Transverse colon (tissue), 4 donors: ENCODE data around the gene ALDH1A1. TPM values are rescaled to one million over a fixed set of nuclear protein-coding genes. Genes with fewer than 3 reads are reported as not detected.
A peak's percentile ranks its signal among the peaks of the same experiment; 100 is the strongest.

Experiments
- DNase-seq: peaks from one replicate; pipeline ENCODE4 v3.0.0-alpha.2; 2019
- H3K27ac ChIP-seq, 4 donors: fragments of 200-600 bp; sonication (generic); 2 replicates each; pipeline ENCODE4 v1.5.1; 2016 to 2018; ENCODE audit warnings: inconsistent platforms in 4 of 4
- H3K27me3 ChIP-seq: fragments of 200-600 bp; sonication (generic); 2 replicates; pipeline ENCODE4 v1.5.1; 2017; ENCODE audit warnings: inconsistent platforms
- H3K36me3 ChIP-seq, 4 donors: fragments of 200-600 bp; sonication (generic); 2 replicates each; pipeline ENCODE4 v1.5.1; 2017 to 2019; ENCODE audit warnings: inconsistent platforms in 4 of 4
- H3K4me1 ChIP-seq, 4 donors: fragments of 200-600 bp; sonication (generic); 2 replicates each; pipeline ENCODE4 v1.5.1; 2017 to 2020; ENCODE audit warnings: inconsistent platforms in 4 of 4
- H3K4me3 ChIP-seq, 4 donors: fragments of 200-600 bp; sonication (generic); 1 replicate in 1 of 4; 2 replicates in 3 of 4; pipeline versions ENCODE4 v1.5.1 to v1.6.1; 2017 to 2019; ENCODE audit warnings: inconsistent platforms in 4 of 4
- H3K9me3 ChIP-seq, 2 donors: fragments of 200-600 bp; sonication (generic); 2 replicates each; pipeline ENCODE4 v1.5.1; 2017 to 2019; ENCODE audit warnings: inconsistent platforms in 2 of 2
- CTCF ChIP-seq, 5 experiments: fragments of 200-600 bp in 3 of 5; fragments of 450-650 bp in 2 of 5; sonication (generic) in 3 of 5; IDR thresholded peaks; 1 replicate in 2 of 5; 2 replicates in 3 of 5; pipeline ENCODE4 v1.5.1; 2016 to 2017; ENCODE audit warnings: antibody characterized with exemption in 5 of 5, inconsistent platforms in 3 of 5, mild to moderate bottlenecking in 2 of 5, moderate library complexity in 1 of 5
- EP300 ChIP-seq: sonication (generic); formaldehyde crosslinking; IDR thresholded peaks from one replicate; pipeline ENCODE4 v1.6.1; 2017; ENCODE audit warnings: antibody characterized with exemption, low read depth
- POLR2A ChIP-seq: fragments of 450-650 bp; IDR thresholded peaks from one replicate; pipeline ENCODE4 v1.6.1; 2016; ENCODE audit warnings: antibody characterized with exemption, mild to moderate bottlenecking, moderate library complexity
- POLR2AphosphoS5 ChIP-seq, 3 donors: sonication (generic); formaldehyde crosslinking; IDR thresholded peaks; one replicate each; pipeline ENCODE4 v1.6.1; 2016; ENCODE audit warnings: antibody characterized with exemption in 3 of 3
- WGBS, 2 donors: methylation state at CpG; one replicate each; pipeline ENCODE4 v1.1.5; 2018; ENCODE audit warnings: low coverage in 1 of 2; 5-methylcytosine and 5-hydroxymethylcytosine counted together
- in situ Hi-C, 4 donors: fragments of 200-750 bp; cut with MboI; loops; one replicate each; pipeline versions ENCODE4 v1.15.0 to v1.15.1; 2017; ENCODE audit warnings: low sequenced_read_pairs in 3 of 4, low pct_ligation_motif_present in 1 of 4, low pct_unique_long_range_greater_than_20kb in 1 of 4
- intact Hi-C: fragments of 100-400 bp; cut with DNase I; formaldehyde crosslinking; loops from one replicate; pipeline ENCODE4 v1.15.1; 2023; ENCODE audit warnings: low total_unique reads
- total RNA-seq, 4 donors: library from RNA; depleted of rRNA; stranded (reverse); fragments of >200 nt; gene quantifications; one replicate each; pipeline ENCODE4 v1.1.0, GENCODE V29; 2016

Gene ALDH1A1
- total RNA-seq, result 100 to 1,000 TPM in 3 of 4 donors, 10 to 100 TPM in 1; 76.3 to 566 (median 288) TPM

DNA sequence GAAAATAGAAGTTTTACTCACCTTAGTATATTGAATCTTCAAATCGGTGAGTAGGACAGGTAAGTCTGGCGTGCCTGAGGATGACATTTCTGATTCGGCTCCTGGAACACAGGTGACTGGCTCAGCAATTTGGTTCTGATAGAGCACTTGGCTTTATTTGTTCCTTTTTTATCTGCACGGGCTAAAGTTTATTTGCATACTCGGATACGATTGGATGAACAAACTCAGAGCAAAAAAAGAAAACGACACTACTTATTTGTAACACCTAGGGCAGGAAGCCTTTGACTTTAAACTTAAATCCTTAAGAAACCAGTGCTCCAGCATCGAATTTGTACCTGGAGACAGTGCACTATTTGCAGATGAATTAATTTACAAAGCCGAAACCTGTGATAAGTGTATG lies at the start of gene ALDH1A1:
Gene ALDH1A1 (minus strand): TSS at position 140 of the 400 bp plus-strand sequence. CDS start 53 bp downstream, at position 87.
- H3K4me3 ChIP-seq, result peak within 1 kb of the TSS; percentile 27 to 57 (median 40)
- in situ Hi-C loops (no loop called here), intact Hi-C loops (no loop called here)
- H3K27me3 ChIP-seq, result no peaks in the 10 kb centered on the region
- H3K9me3 ChIP-seq, result no peaks in the 10 kb centered on the region
- peak; percentile 72 for TF ChIP-seq POLR2A
- no peak for TF ChIP-seq CTCF (IDR thresholded peaks at IDR 0.05)
- peak; percentile 89 to 93 (median 93) for TF ChIP-seq POLR2AphosphoS5 (IDR thresholded peaks at IDR 0.05)
- TF ChIP-seq EP300, result no peak
- H3K4me1 ChIP-seq, result peaks cover 11 to 62% (median 40%) of the 10 kb centered on the region in 4 donors
- H3K36me3 ChIP-seq, result no peaks in the 10 kb centered on the region
- peak; percentile 64 for DNase-seq
- whole genome bisulfite sequencing, 2 donors, result 5 to 9% methylated on average over 9 of the region's 9 CpGs
- H3K27ac ChIP-seq, result peak within 1 kb of the TSS; percentile 69 to 85 (median 83)

DNA sequence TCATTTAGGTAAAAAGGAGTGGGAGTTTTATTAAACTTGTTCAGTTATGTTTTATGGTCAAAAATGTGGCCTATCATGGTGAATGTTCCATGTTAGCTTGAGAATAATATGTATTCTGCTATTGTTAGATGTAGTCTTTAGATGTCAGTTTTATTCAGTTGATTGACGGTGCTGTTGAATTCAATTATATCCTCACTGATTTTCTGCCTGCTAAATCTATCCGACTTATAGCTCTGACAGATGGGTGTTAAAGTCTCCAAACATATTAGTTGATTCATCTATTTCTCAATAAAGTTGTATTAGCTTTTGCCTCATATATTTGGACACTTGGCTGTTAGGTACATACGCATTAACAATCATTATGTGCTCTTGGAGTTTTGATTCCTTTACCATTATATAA lies 49.0 kb upstream of the ALDH1A1 start:
- TF ChIP-seq POLR2A (no peak), POLR2AphosphoS5 (IDR thresholded peaks at IDR 0.05) (no peak), CTCF (IDR thresholded peaks at IDR 0.05) (no peak), EP300 (no peak)
- DNase-seq, result no peak
- no peaks in the 10 kb centered on the region for H3K9me3 ChIP-seq
- H3K4me3 ChIP-seq, result no peak overlapping the region
- no peaks in the 10 kb centered on the region for H3K27me3 ChIP-seq
- in situ Hi-C loops (loop anchor here in 3 of 4 donors (25.0 kb wide), 1 partner anchor 140 kb away; no protein-coding TSS in a partner anchor), intact Hi-C loops (no loop called here)
- no peaks in the 10 kb centered on the region for H3K36me3 ChIP-seq
- 92 to 94% methylated on average over 3 of the region's 3 CpGs for WGBS, 2 donors
- H3K27ac ChIP-seq, result no peak overlapping the region
- H3K4me1 ChIP-seq, result peaks cover 0 to 12% (median 3%) of the 10 kb centered on the region in 4 donors

- Histone ChIP-seq H3K27me3 (no peaks in the 10 kb centered on the region), H3K36me3 (no peaks in the 10 kb centered on the region), H3K27ac (no peak overlapping the region), H3K9me3 (no peaks in the 10 kb centered on the region), H3K4me3 (no peak overlapping the region), H3K4me1 (peaks cover 0 to 30% (median 6%) of the 10 kb centered on the region in 4 donors)
- TF ChIP-seq EP300 (no peak), CTCF (IDR thresholded peaks at IDR 0.05) (no peak), POLR2A (no peak), POLR2AphosphoS5 (IDR thresholded peaks at IDR 0.05) (no peak)
- no peak for DNase-seq
- intact Hi-C loops, result no loop called here
- in situ Hi-C loops, result no loop called here
- WGBS, 2 donors, result 82 to 90% methylated on average over 4 of the region's 4 CpGs
These were observed 45.5 kb upstream of the ALDH1A1 start for GRCh38 chr9:72998363-72998762.

DNA sequence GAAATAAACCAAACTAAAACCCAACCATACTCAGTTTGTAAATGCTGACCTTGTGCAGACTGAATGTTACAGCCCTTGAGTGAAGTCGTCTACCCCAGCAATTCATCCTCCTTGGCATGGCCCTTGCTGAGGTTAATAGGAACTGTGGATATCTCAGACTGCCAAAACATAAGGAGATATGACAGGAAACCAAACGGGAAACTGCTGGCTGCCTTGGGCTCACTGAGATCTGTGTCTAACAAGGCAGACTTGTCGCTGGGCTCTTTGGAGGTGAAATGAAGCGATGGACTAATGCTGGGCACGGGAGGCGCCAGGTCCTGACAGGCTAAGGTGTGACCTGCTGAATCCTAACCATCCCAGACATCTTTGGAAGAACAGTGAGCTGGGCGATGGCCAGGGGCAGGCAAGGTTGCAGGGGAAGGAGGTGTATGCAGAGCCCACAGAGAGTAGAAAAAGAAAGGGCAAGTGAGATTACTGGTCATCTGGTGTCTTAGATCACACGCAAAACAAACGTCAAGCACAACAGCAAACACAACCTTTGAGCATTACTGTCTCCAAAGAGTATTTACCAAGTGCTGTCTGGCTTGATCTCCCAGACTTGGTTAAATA lies 44.6 kb upstream of the ALDH1A1 start:
- Histone ChIP-seq H3K9me3 (no peaks in the 10 kb centered on the region), H3K27ac (peak overlapping the region in 1 of 4 donors; percentile 17), H3K36me3 (no peaks in the 10 kb centered on the region), H3K4me3 (no peak overlapping the region), H3K4me1 (peaks cover 0 to 30% (median 6%) of the 10 kb centered on the region in 4 donors), H3K27me3 (no peaks in the 10 kb centered on the region)
- TF ChIP-seq EP300 (no peak), POLR2AphosphoS5 (IDR thresholded peaks at IDR 0.05) (no peak), POLR2A (no peak), CTCF (IDR thresholded peaks at IDR 0.05) (no peak)
- in situ Hi-C loops (no loop called here), intact Hi-C loops (no loop called here)
- no peak for DNase-seq
- 31 to 34% methylated on average over 8 to 9 of the region's 9 CpGs for WGBS, 2 donors
